GM18907 (cell line): ENCODE results near the gene RNF151.
A peak's percentile ranks its signal among the peaks of the same experiment; 100 is the strongest.
"Not testable (repeated sequence)": the region's sequence is repeated elsewhere in the genome, so short reads cannot be mapped to it uniquely, and the experiment has no call there.

Experiments
- ATAC-seq: cut with Tn5 transposase; IDR thresholded peaks from one replicate; pipeline ENCODE4 v1.9.1; 2021; ENCODE audit warnings: mild to moderate bottlenecking, moderate library complexity; ENCODE audit not compliant: unreplicated experiment

Gene RNF151, protein sequence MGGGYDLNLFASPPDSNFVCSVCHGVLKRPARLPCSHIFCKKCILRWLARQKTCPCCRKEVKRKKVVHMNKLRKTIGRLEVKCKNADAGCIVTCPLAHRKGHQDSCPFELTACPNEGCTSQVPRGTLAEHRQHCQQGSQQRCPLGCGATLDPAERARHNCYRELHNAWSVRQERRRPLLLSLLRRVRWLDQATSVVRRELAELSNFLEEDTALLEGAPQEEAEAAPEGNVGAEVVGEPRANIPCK

DNA sequence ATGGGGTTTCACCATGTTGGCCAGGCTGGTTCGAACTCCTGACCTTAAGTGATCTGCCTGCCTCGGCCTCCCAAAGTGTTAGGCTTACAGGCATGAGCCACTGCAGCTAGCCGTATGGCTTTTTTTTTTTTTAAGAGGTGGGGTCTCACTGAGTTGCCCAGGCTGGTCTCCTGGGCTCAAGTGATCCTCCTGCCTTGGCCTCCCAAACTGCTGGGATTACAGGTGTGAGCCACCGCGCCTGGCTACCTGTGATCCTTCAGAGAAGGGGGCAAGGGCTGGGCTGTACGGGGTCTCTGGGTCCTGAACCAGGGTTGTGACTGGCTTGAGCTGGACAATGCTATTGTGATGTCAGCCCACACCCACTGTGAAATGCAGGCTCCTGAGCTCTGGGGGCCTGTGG, at the start of gene RNF151:
RNF151 (plus strand) TSS at position 397 of the 400 bp plus-strand sequence. CDS start 26 bp downstream, outside the sequence.
- no peak for ATAC-seq

DNA sequence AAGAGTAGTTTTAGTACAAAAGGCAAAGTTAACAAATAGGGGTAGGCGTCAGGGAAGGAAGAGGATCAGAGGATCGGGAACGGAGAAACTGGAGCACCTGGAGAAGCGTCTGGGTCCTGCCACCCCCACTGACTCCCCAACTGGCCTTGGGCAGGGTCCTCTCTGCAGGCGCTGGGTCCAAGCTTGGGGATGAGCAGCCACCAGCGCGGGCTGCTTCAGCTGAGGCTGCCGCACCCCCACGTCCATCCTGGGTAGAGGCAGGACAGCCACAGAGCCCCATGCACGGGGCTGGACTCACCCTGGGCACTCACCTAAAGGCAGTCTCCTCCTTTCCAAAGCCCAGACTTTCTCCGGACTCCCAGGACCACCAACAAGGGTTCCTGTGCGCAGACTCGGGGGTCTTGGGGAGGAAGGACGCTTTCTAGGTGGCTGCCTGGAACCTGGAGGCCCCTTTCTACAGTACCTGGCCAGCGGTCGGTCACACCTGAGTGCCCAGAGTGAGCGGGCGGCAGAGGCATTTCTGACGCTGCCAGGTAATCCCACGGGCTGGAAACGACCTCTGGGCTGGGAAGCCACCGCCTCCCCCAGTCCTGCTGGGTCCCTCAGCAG, 49.5 kb upstream of the RNF151 start:
- ATAC-seq: no peak

DNA sequence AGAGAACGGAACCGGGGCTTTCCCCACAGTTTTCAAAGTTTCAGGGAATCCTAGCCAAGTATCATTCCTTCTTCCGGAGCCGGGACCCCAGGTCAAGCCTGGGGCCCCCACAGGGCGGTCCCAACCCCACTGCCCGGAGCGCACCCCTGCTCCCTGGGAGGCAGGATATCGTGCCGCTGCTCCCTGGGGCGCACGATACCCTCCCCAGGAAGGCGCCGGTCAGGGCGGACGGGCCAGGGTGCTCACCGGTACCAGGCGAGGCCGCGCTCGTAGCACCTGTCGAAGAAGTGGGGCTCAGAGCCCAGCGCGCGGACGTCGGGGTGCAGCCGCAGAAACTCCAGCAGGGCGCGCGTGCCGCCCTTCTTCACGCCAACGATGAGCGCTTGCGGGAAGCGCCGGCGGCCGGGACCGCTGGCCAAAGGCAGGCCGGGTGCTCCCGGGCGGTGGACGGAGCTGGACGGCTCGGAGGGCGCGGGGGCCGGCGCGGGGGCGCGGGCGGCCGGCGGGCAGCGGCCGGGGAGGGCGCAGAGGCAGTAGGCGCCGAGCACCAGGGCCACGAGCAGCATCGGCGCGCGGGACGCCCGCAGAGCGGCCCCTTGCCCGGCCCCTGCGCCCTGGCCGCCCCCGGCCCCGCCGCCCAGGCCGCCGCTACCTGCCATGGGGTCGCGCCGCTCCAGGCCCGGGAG, 48.8 kb upstream of the RNF151 start:
- no peak for ATAC-seq

DNA sequence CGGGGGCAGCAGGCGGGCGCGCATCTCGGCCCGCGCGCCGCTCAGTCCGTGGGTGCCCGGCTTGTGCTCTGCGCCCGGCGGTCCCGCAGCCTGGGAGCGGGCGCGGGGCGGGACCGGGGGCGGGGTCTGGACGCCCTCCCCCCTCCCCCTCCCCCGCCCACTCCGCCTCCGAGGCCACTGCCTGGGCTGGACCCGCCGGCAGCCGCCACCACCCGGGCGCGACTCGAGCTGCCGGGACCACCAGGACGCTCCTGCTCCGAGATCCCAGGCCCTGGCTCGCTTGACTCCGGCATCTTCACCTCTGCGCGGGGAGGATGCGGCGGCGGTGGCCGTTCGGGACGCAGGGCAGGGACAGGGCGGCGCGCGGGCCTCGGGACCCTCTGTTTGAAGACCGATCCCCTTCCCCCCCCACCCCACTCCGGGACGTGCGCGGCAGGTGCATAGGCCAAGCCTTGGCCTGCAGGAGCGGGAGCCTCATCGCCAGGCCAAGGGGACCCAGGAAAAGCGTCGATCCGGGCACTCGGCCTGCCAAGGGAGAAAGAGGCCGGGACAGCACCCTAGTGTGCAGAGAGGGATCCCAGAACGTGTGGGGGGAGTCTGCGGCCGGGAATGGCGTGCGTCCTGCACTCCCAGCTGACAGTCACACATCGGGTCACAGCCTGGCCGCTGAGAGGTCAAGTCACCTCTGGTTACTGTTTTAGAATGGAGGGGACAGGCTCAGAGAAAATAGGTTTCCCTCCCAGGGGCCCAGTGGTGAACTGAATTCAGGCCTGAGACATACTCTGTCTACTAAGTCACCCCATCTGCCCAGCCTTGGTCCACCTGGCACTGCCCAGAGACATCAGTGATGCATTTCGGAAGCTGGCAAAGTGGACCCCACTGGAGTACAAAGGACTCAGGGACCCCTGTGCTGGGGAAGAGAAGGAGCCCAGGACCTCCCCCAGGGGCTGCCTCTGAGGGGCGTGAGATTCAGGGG, 48.0 kb upstream of the RNF151 start, which contains the start of gene HS3ST6:
HS3ST6 (minus strand) TSS at position 65 of the 976 bp plus-strand sequence. CDS start 92 bp downstream, outside the sequence.
- no peak for ATAC-seq

DNA sequence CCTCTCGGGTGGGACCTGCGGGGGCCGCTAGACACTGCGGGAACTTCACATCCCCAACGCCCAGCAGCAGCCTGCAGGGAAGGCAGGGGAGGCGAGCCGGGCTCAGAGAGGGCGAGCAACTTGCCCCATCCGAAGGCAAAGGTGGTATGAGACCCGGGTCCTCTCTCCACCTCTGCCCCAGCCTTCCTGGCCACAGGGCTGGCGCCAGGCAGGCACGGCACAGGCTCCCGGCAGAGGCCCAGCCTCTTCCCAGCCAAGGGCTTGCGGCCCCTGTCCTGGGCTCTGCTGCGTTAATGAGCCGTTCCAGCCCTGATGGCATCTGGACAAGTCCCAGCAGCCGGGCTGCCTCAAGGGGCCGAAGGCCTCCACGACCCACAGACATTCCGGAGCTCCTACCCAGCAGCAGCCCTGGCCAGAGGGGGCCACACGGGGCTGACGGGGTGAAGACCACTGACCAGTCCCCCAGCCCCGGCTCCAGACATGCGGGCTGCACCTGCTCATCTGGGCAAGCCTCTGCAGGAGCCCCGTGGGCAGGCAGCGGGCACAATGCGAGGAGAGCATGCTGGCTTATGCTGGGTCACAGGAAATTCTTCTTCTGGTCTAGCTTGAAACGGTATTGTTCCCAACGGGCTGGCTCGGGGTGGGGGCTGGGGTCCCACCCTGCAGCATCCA, 47.2 kb upstream of the RNF151 start:
- ATAC-seq: no peak

DNA sequence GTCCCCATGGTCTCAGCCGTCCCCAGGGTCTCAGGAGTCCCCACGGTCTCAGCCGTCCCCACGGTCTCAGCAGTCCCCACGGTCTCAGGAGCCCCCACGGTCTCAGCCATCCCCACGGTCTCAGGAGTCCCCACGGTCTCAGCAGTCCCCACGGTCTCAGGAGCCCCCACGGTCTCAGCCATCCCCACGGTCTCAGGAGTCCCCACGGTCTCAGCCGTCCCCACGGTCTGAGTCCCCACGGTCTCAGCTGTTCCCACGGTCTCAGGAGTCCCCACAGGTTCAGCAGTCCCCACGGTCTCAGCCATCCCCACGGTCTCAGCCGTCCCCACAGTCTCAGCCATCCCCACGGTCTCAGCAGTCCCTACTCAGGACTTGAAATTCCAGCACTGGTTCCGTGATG, 46.5 kb upstream of the RNF151 start:
- not testable (repeated sequence) for ATAC-seq

DNA sequence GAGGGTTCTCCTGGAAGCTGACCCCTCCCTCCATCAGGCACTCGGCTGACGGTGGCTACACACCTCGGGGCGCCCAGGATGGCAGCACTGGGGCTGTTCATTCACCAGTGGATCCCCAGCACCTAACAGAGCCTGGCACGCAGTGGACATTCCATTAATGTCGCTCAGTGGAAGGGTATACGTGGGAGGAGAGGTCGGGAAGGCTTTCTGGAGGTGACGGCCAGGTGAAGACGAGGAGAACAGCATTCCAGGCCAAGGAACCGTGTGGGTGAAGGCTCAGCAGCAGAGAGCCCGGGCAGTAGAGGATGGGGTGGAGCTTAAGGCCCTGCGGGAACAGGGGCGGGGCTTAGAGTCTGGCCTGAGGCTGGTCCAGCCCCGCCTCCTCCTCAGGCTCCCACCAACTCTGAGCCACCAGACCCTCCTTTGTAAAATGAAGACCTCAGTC, 45.9 kb upstream of the RNF151 start:
- no peak for ATAC-seq

DNA sequence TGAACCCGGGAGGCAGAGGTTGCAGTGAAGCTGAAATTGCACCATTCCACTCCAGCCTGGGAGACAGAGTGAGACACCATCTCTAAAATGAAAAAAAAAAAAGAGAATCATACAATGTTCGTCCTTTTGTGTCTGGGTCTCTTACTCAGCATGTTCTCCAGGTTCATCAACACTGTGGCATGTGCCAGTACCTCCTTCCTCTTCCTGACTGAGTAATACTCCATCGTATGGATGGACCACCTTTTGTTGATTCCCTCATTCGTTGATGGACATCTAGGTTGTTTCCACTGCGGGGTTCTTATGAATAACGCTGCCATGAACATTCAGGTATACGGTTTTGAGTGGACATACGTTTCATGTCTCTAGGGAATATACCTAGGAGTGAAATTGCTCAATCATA, 44.3 kb upstream of the RNF151 start:
- no peak for ATAC-seq

DNA sequence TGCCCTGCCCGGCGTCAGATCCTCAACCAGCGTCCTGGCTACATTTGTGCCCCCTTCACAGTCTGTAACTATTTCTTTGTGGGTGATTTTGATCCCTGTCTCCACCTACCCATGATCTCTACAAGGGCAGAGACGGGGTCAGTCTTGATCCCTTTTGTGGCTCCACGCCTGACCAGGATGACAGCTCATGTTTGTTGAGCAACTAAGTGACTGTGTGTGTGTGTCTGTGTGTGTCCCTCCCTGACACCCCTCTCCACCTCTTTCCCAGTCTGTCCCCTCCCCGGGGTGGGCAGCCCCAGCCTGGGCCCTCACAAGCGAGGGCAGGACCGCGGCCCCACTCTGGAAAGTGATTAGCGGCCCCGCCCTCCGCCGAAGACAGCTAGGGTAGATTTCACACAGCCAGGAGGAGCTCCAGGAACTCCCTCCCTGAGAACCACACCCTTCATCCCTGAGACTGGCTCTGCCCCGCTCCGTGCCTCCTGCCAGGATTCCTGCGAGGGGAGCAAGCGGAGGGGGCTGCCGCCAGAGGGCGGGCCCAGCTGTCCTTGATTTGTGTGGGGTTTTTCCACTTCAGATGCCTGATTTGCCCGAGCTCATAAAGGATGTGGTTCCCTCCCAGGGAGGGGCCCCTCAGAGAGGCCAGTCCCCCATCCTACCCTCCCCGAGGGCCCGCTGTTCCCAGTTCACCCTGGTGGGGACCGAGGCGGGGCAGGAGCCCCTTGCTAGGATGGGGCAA, 43.2 kb upstream of the RNF151 start:
- no peak for ATAC-seq

DNA sequence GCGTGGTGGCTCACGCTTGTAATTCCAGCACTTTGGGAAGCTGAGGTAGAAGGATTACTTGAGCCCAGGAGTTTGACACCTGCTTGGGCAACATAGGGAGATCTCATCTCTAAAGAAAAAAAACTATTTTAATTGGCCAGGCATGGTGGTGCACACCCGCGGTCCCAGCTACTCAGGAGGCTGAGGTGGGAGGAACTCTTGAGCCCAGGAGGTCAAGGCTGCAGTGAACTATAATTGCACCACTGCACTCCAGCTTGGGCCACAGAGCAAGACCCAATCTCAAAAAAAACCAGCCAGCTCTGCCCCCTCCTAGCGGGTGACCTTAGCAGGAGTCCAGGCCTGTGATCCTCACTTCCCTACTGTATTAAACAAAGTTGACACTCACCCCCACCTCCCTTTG, 42.6 kb upstream of the RNF151 start:
- ATAC-seq: no peak

DNA sequence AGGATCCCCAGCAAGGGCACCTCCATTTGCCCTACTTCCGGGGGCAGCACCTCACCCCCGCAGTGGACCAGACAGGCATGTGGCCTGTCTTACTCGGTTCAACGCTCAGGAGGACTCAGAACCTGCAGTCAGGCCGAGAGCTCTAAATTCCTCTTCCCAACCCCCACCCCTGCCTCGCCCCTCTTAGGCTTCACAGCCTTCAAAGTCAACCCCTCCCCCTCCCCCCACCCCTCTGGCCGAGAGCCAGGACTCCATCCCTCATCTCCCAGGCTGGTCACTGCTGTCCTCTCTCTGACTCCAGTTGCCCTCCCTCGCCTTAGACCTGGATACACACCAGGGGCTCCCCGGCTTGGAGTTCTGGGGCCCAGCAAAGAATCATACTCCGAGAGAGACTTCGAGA, 40.4 kb upstream of the RNF151 start:
- no peak for ATAC-seq

DNA sequence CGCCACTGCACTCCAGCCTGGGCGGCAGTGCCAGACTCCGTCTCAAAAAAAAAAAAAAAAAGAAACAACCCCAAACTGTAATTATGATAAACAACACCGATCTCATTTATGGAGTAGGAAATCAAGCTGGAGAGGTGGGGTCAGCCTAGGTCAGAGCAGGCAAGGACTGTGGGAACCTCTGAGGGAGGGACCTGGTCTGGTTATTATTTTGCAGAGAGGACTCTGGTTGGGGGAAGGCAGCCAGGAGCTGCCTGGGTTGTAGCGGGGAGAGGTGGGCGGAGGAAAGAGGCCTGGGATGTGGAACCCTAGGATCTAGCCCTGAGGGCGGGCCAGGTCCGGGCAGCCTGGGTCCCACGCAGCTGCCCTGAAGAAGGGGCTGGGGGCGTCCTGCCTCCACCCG, 37.6 kb upstream of the RNF151 start:
- ATAC-seq: peak; percentile 14

DNA sequence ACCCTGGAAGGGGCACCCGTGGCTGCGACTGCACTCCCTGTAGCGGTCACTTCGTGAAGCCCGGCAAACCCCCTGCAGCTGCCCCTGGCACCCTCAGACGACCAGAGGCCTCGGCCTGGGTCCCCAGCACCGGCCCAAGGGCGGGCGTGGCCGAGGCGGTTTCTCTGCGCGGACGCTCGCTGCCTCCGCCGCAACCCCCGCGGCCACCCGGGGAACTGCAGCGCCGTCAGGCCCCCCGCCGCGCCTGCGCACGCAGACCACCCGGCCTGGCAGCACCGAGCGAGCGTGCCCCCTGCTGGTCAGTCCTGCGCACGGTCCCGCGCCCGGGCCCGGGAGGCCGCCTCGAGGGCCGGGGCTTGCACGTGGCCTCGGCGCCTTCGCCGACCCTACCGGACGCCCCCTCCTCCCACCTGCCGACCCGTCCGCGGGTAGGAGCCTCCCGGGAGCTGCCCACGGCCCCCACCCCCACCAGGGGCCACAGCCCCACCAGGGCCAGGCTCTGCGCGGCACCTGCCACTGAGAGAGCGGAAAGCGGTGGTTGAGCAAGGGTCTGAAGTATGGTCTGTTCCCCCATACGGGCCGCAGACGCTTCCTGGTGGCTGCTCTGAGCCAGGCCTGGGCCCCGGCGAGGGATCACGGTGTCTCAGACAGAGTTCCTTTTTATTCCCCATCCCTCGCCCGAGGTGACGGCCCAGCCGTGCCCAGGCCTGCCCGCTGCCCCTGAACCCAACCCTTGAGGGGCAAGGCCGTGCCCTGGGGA, 36.9 kb upstream of the RNF151 start:
- ATAC-seq: peak; percentile 80

DNA sequence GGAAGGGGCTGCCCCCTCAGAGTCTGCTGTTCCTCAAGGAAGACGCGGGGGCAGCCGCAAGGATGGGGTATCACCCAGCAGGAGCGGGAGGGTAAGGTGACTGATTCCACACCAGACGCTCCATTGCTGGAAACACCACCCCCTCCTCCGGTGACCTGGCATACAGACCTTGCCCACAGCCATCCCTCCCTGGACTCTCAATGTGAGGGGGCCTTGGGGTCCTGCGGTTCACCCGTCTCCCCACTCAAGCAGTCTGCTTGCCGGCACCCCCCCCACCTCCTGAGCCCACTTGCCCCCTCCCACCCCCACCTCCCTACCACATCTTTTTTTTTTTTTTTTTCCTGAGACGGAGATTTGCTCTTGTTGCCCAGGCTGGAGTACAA, 36.3 kb upstream of the RNF151 start:
- no peak for ATAC-seq

DNA sequence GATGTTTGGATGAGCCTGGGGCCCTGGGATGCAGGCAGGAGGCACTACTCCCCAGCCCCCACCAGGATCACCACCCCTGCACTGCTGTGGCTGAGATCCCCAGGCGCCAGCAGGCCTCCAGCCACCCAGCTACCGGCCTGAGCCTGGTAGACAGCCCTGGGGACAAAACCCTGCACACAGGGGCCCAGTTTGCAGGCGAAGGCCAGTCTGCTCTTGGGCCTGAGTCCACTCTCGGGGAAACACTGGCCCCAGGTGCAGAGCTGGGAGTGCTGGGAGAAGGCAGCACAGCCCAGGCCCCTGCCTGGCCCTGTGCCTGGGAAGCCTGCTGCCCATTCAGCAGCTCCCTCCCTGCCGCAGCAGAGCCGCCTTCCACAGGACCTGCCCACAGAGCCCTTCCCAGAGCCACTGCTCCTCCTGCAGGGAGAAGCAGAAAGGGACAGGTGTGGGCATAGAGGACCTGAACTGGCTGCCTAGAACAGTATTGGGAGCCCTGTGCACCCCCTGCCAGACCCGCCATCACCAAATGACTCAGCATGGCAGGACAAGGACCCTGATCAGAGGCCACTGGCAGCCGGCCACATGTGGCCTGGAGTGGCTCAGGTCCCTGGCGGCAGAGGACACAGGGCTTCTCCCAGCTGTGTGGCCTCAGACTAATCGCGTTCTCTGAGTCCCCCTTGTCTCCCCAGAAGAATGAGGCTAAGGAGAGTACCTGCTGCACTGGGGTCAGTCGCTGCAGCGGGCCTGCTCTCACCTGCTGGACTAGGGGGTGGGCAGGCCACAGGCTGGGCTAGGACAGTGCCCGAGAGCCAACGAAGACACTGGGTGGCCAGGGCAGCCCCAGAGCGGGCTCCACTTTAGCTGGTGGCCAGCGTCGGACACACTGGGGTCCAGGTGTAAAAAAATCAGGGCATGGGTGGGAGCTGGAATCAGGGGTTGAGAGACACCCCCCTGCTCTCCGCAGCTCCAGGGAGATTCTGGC, 34.3 kb upstream of the RNF151 start:
- no peak for ATAC-seq

DNA sequence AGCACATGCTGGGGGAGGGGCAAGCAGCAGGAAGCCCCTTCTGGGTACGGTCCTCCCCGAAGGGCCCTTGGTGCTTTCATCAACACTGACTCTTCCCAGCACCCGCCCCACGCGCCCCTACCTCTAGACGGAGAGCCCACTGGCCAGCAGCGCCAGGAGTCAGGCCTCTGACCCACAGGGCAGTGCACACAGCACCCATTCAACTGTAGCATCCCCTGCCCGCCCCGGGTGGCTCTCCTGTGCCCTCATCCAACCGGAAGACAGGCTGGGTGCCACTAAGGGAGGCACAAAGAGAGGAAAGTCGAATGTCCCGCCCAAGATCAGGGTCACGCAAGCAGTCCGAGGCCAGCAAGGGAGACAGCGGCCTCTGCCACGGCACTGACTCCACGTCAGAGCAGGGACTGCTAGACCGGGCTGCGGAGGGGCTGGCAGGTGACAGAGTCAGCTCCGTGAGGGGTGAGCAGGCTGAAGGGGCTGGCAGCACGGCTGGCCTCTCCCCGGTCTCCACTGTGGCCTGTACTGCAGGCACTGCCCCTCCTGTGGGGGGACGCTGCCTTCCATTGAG, 33.5 kb upstream of the RNF151 start:
- no peak for ATAC-seq

DNA sequence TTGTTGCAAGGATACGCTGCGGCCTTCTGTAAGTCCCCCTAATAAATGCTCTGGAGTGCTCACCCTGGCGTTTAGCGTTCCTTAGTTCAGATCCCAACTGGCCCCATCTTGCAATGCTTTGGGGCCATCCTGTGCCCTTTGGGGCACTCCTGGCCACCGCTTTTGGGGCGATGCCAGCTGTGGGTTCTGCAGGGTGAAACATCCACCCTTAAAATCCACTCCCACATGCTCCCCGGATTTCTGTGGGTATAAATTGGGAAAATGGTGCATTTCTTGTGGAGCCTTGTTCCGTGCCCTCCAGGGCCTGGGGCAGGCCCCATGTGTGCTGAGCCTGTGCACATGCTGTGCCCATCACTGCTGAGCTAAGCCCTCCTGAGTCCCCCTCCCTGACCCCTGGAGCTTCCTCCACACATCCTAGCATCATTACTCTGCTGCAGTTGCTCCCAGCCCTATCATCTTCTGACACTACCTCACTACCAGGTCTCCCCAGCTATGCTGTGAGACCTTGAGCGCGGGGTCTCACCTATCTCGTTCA, 29.6 kb upstream of the RNF151 start:
- ATAC-seq: no peak
